Fibroblast of villous mesenchyme (primary cell): Measurements from ENCODE around the gene ANKS1B. TPM values are rescaled to one million over a fixed set of nuclear protein-coding genes. Genes with fewer than 3 reads are reported as not detected.

Source experiments
- DNase-seq: peaks from one replicate; pipeline ENCODE4 v3.0.0-alpha.2; 2010; ENCODE audit warnings: low read depth
- H3K4me3 ChIP-seq: 2 replicates; pipeline ENCODE4 v1.5.1; 2011; ENCODE audit warnings: low read depth, mild to moderate bottlenecking, low read length
- total RNA-seq: library from RNA; depleted of rRNA; stranded (reverse); fragments of >200 nt; gene quantifications from 2 replicates; pipeline ENCODE4 v1.2.3, GENCODE V29; 2012
- TF ChIP-seq, protein P1 (sequence below): IDR thresholded peaks from 2 replicates; pipeline ENCODE4 v1.5.1; 2012; ENCODE audit warnings: low read depth, mild to moderate bottlenecking, low read length; ENCODE audit not compliant: insufficient read depth

ANKS1B gene
- total RNA-seq, 1 donor = 0.86 TPM

DNA sequence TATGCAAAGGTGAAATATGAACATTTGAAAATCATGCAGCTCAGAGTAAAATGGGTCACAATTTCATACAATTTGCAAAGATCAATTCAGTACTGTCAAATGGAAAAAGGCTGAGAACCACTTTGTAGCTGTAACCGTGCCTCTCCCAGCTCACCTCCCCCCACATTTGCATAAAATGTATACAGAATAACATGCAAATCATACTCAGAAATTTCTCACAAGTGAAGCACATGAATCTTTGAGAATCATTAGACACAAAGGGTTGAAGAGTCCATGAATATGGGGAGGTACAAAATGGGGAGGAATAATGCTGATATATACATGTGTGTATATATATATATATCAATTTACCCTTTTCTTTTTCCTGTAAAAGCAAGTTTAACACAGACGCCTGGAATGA lies 1177.5 kb downstream of the ANKS1B start:
- TF ChIP-seq, protein P1, sequence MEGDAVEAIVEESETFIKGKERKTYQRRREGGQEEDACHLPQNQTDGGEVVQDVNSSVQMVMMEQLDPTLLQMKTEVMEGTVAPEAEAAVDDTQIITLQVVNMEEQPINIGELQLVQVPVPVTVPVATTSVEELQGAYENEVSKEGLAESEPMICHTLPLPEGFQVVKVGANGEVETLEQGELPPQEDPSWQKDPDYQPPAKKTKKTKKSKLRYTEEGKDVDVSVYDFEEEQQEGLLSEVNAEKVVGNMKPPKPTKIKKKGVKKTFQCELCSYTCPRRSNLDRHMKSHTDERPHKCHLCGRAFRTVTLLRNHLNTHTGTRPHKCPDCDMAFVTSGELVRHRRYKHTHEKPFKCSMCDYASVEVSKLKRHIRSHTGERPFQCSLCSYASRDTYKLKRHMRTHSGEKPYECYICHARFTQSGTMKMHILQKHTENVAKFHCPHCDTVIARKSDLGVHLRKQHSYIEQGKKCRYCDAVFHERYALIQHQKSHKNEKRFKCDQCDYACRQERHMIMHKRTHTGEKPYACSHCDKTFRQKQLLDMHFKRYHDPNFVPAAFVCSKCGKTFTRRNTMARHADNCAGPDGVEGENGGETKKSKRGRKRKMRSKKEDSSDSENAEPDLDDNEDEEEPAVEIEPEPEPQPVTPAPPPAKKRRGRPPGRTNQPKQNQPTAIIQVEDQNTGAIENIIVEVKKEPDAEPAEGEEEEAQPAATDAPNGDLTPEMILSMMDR = no peak
- no peak for DNase-seq
- no peak overlapping the region for H3K4me3 ChIP-seq

DNA sequence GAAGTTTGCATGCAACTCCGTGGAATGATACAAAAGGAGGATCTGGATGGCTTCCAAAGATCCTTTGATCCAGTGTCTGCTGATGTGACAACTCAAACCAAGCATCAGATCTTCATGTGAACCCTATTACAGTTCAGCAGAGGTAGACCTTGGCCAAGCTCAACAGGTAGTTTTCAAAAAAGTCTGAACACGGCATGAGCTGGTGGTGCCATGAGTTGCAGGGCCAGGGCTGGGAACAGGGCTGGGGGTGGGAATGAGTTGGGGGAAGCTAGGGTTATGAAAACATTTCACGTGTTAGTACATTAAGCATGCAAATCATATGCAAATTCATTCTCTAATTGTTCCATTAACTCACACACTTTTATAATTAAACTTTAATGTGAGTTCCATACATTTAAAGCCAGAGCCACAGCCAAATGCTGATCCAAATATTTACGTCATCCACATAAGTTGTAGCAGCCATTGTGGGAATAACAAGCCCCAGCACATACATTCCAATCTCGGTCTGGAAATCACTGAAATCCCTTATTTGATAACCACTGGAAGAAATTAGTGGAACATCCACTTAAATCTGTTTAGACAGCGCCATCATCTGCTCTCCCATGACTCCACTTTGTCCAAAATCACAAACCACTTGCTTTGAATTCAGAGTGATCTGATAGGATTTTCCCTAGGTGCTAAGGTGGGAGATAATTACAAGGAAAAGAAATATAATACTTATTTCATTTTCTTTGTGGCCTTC lies 1181.1 kb downstream of the ANKS1B start:
- TF ChIP-seq, protein P1 = no peak
- no peak overlapping the region for H3K4me3 ChIP-seq
- no peak for DNase-seq

DNA sequence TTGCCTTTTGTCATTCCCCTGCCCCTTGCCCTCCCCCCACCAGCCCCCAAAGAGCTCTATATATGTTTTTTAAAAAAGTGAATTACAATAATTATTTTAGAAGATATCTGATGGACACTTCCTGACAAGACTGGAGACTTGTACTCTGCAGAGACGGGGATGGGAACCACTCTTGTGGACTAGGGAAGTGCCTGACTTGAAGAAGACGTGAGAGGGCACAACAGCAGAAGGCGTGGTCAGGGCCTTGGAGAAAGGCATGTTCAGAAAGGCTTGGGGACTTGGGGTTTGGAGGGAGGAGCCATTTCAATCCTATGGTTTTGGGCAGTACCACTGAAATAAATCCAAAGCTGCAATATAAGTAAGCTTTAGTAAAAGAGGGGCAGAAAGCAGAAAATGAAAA lies 1184.9 kb downstream of the ANKS1B start:
- no peak overlapping the region for H3K4me3 ChIP-seq
- no peak for DNase-seq
- TF ChIP-seq, protein P1 = no peak

DNA sequence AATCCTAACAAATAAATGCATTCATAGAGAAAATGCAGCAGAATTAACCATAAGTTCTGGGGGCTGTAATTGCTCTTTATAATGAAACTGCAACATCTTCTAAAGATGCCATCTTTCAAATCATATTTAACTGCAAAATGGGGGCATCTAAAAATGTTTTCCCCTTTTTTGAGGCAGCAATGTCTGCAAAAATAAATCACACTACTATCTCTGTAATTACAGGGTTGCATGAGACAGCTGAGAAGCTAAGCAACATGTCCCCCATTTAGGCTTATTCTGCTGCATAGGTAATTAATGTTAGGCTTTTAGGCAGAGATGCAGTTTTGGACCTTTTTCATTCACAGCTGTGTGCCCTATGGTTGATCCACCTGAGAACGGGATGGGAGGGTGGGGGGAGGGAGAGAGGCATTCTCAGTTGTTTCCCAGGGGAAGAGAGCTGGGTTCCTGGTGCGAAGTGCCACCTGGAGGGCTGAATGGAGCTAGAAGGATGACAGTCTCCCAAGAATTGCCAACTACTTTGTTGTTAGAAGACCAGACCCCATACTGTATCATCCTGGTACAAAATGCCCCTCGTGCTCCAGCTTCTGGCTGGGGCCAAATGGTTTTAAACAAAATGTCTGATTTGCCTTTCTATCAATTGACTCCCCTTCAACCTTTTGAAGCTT lies 1185.5 kb downstream of the ANKS1B start:
- no peak overlapping the region for H3K4me3 ChIP-seq
- no peak for DNase-seq
- TF ChIP-seq, protein P1 = no peak

DNA sequence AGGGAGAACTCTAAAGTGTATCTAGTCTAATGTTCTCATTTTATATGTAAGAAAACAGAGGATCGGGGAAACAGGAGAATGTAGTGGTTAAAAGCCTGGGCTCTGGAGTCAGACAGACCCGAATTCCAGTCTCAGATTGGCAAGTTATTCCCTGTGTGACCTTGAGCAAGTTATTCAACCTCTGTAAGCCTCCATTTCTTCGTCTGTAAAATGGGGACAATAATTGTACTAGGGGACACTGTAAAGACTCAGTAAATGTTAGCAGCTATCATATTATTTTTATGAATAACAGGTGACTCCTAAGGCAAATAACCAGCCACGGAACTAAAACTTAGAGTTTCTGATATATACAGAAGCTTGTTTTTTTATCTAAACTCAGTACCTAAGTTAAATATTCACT lies 1187.5 kb downstream of the ANKS1B start:
- no peak for DNase-seq
- TF ChIP-seq, protein P1 = no peak

DNA sequence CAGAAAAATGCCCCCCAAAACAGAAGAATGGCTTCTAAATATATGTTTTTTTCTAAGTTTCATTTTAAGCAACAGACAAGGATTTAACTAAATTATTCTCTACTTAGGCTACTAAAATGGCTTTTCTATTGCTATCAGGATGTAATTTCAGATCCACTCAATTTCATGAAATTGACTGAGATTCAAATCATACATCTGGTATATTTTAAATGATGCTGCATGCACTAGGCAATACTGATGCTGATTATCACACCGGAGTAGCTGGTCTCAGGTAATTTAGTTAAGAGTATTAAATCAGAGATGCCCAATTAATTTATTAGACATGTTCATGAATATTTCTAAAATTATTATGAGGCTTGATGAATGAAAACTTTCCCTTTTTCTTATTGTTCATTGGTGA lies 1188.0 kb downstream of the ANKS1B start:
- no peak for DNase-seq
- no peak overlapping the region for H3K4me3 ChIP-seq
- TF ChIP-seq, protein P1 = no peak

More for the DNA sequence above, 1187.5 kb downstream of the ANKS1B start:
- H3K4me3 ChIP-seq = no peak overlapping the region

DNA sequence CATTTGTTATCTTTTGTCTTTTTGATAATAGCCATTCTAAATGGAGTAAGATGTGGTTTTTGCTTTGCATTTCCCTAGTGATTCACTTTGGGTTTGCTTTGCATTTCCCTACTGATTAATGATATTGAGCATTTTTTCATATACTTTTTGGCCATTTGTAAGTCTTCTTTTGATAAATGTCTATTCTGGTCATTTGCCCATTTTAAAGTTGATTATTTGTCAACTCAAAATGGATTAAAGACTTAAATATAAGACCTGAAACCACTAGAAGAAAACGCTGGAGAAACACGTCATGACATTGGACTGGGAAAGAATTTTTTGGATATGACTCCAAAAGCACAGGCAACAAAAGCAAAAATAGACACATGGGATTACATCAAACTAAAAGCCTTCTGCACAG lies 1191.6 kb downstream of the ANKS1B start:
- DNase-seq = no peak
- H3K4me3 ChIP-seq = no peak overlapping the region
- TF ChIP-seq, protein P1 = no peak
